ENCODE data around the gene LIPT2. TPM values are rescaled to one million over a fixed set of nuclear protein-coding genes. Genes with fewer than 3 reads are reported as not detected.

LIPT2 gene
- total and polyA plus RNA-seq, 10 of the 15 experiments (the other 5 are each of a cell fraction or from before 2014, with no cell fraction given): 0.69 to 7.5 (median 3.8) TPM

DNA sequence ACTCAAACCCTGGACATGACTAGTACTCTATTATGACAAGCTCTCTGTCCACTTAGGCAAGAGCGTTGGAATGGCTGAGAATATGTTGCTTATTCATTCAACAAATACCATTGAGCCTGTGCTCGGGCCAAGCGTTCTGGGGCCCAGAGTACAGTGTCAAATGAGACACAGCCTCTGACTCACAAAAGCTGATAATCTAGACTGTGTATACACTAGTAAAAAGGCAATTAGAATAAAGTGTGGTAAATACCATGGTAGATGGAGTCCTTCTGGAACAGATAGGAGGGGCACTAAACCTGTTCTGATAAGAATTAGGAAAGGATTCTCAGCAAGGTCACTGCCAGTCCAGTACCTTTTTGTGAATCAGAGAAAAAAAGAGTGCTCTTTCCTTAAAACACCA is 50.9 kb downstream of the LIPT2 start:
- in situ Hi-C loops (cut with MboI) (no loop called here), intact Hi-C loops (cut with micrococcal nuclease; ENCODE audit: unreplicated experiment) (no loop called here)
- no peaks in the 10 kb centered on the region for H3K79me2 ChIP-seq (ENCODE audit: control insufficient read depth, insufficient read depth, low read length)
- SMC1A ChIA-PET (ENCODE audit: uncharacterized antibody, unreplicated experiment): no interaction called here
- DNase-seq (ENCODE audit: low read depth, low spot score) (no peak), ATAC-seq (no peak), FAIRE-seq (no peak)
- POLR2A ChIA-PET: no interaction called here
- BruUV-seq (replicated peaks): no TSS peak
- H3K9ac ChIP-seq (ENCODE audit: control insufficient read depth, insufficient read depth, low read length): no peak overlapping the region
- H3K4me2 ChIP-seq (ENCODE audit: control insufficient read depth, insufficient read depth): no peak overlapping the region
- RAD21 ChIA-PET (ENCODE audit: unreplicated experiment): no interaction called here
- H2AFZ ChIP-seq (ENCODE audit: control insufficient read depth, low read depth, low read length): no peak overlapping the region
- CTCF ChIA-PET: interaction anchor here (1.2 to 12.1 kb wide), 3 partner anchors 10 to 52 kb away, joined by 3 to 262 read pairs (median 7); partner anchors contain the start of gene PGM2L1
- no peak for TF ChIP-seq ESRRA (IDR thresholded peaks at IDR 0.05; ENCODE audit: low read length)
- no peak for TF ChIP-seq CHD1 (IDR thresholded peaks at IDR 0.05; ENCODE audit: low read depth, low read length)
- no peak for TF ChIP-seq SIN3A (IDR thresholded peaks at IDR 0.05; ENCODE audit: low read depth, low read length)
- TF ChIP-seq, protein P1, sequence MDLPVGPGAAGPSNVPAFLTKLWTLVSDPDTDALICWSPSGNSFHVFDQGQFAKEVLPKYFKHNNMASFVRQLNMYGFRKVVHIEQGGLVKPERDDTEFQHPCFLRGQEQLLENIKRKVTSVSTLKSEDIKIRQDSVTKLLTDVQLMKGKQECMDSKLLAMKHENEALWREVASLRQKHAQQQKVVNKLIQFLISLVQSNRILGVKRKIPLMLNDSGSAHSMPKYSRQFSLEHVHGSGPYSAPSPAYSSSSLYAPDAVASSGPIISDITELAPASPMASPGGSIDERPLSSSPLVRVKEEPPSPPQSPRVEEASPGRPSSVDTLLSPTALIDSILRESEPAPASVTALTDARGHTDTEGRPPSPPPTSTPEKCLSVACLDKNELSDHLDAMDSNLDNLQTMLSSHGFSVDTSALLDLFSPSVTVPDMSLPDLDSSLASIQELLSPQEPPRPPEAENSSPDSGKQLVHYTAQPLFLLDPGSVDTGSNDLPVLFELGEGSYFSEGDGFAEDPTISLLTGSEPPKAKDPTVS (IDR thresholded peaks at IDR 0.05; ENCODE audit: low read depth, low read length): no peak
- no peak for TF ChIP-seq NKRF (conservative IDR thresholded peaks at IDR 0.05)
- TF ChIP-seq SPI1 (IDR thresholded peaks at IDR 0.05; ENCODE audit: borderline replicate concordance, insufficient read depth, low read depth, low read length): no peak
- TF ChIP-seq CBX3 (IDR thresholded peaks at IDR 0.05; ENCODE audit: borderline replicate concordance, low read depth): no peak
- no peak for TF ChIP-seq CREB1 (IDR thresholded peaks at IDR 0.05; ENCODE audit: low read depth)
- TF ChIP-seq STAT1 (conservative IDR thresholded peaks at IDR 0.05): no peak
- TF ChIP-seq TAF1 (IDR thresholded peaks at IDR 0.05; ENCODE audit: borderline replicate concordance, low read depth, low read length): no peak
- no peak for TF ChIP-seq NFIC (IDR thresholded peaks at IDR 0.05; ENCODE audit: low read depth, low read length)
- TF ChIP-seq ZBTB11 (CRISPR knock-in tag; IDR thresholded peaks at IDR 0.05): no peak
- no peak for TF ChIP-seq ZNF207 (IDR thresholded peaks at IDR 0.05; ENCODE audit: borderline replicate concordance)
- TF ChIP-seq RFX5 (IDR thresholded peaks at IDR 0.05; ENCODE audit: low read depth, low read length): no peak
- 13% methylated on average over 3 of the region's 3 CpGs for WGBS (ENCODE audit: insufficient coverage, insufficient replicate concordance, low lambda C conversion rate, missing lambda C conversion rate)
- no peaks in the 10 kb centered on the region for H3K36me3 ChIP-seq (ENCODE audit: control insufficient read depth in 2 of 2, insufficient read depth in 2 of 2, low read length in 1 of 2)
- peaks cover 0 to 1% of the 10 kb centered on the region in 2 experiments; a peak in 1 of 4 replicates for H3K27me3 ChIP-seq (replicated peaks in 1 of 2; ENCODE audit: control insufficient read depth in 2 of 2, insufficient read depth in 2 of 2, low read length in 1 of 2)
- no peaks in the 10 kb centered on the region for H3K4me1 ChIP-seq (ENCODE audit: control insufficient read depth, insufficient read depth, low read length)
- no peak overlapping the region for H3K27ac ChIP-seq (ENCODE audit: control insufficient read depth, insufficient read depth)
- H4K20me1 ChIP-seq (ENCODE audit: control insufficient read depth, insufficient read depth): no peaks in the 10 kb centered on the region
- H3K4me3 ChIP-seq: no peak overlapping the region
- H3K9me3 ChIP-seq (replicated peaks; ENCODE audit: control insufficient read depth, insufficient read depth, low read length): no peaks in the 10 kb centered on the region

Measured in GM12878 (cell line).